ENCODE results near the gene RABGAP1L. TPM values are rescaled to one million over a fixed set of nuclear protein-coding genes. Genes with fewer than 3 reads are reported as not detected.

The RABGAP1L gene
- total RNA-seq, 1 donor, result 29.8 TPM

- TF ChIP-seq, protein P1, sequence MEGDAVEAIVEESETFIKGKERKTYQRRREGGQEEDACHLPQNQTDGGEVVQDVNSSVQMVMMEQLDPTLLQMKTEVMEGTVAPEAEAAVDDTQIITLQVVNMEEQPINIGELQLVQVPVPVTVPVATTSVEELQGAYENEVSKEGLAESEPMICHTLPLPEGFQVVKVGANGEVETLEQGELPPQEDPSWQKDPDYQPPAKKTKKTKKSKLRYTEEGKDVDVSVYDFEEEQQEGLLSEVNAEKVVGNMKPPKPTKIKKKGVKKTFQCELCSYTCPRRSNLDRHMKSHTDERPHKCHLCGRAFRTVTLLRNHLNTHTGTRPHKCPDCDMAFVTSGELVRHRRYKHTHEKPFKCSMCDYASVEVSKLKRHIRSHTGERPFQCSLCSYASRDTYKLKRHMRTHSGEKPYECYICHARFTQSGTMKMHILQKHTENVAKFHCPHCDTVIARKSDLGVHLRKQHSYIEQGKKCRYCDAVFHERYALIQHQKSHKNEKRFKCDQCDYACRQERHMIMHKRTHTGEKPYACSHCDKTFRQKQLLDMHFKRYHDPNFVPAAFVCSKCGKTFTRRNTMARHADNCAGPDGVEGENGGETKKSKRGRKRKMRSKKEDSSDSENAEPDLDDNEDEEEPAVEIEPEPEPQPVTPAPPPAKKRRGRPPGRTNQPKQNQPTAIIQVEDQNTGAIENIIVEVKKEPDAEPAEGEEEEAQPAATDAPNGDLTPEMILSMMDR (IDR thresholded peaks at IDR 0.05; ENCODE audit: insufficient read depth, low read depth, low read length), result no peak
Measured at GRCh38 chr1:174289644-174290310, 130.5 kb downstream of the RABGAP1L start.

DNA sequence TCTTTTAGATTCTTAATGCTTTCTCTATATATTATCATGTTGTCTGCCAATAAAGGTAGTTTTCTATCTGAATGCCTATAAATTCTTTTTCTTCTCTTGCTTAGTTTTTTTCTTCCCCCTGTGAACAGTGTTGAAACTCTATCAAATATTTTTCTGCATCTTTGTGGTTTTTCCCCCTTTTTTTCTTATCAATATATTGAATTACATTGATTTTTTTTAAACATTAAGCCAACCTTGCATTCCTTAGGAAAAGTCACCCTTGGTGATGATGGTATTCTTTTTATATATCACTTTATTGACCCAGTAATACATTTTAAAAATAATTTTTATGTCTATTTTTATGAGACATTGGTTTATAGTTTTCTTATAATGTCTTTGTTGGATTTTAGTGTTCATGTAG is 131.7 kb downstream of the RABGAP1L start:
- TF ChIP-seq, protein P1 (IDR thresholded peaks at IDR 0.05; ENCODE audit: insufficient read depth, low read depth, low read length), result no peak
- no peak overlapping the region for H3K4me3 ChIP-seq (ENCODE audit: low read depth, low read length)
- DNase-seq (ENCODE audit: low read depth), result no peak

More at GRCh38 chr1:174289644-174290310, 130.5 kb downstream of the RABGAP1L start:
- H3K4me3 ChIP-seq (ENCODE audit: low read depth, low read length), result no peak overlapping the region
- DNase-seq (ENCODE audit: low read depth), result no peak

- TF ChIP-seq, protein P1 (IDR thresholded peaks at IDR 0.05; ENCODE audit: insufficient read depth, low read depth, low read length), result no peak
- no peak for DNase-seq (ENCODE audit: low read depth)
- H3K4me3 ChIP-seq (ENCODE audit: low read depth, low read length), result no peak overlapping the region
Measured at GRCh38 chr1:174296309-174296708, 137.0 kb downstream of the RABGAP1L start.

DNA sequence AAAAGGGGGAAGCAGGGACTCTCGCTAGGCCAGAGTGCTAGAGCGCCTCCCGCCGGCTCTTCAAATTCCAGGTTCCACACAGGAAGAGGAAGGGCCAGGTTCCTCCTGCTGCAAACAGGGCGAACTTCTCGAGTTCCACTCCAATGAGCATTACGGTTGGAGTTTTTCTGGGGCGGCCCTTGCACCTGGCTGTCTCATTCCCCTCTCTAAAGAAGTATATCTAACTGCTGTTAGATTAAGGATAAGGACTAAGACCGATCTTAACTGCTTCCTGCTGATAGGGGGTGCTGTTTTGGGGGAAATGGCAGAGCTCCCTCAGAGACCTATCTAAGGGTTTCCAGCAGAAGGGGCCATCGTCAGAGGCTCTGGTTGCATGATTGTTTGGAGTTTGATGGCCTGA is 138.0 kb downstream of the RABGAP1L start:
- DNase-seq (ENCODE audit: low read depth), result no peak
- TF ChIP-seq, protein P1 (IDR thresholded peaks at IDR 0.05; ENCODE audit: insufficient read depth, low read depth, low read length), result no peak
- no peak overlapping the region for H3K4me3 ChIP-seq (ENCODE audit: low read depth, low read length)

DNA sequence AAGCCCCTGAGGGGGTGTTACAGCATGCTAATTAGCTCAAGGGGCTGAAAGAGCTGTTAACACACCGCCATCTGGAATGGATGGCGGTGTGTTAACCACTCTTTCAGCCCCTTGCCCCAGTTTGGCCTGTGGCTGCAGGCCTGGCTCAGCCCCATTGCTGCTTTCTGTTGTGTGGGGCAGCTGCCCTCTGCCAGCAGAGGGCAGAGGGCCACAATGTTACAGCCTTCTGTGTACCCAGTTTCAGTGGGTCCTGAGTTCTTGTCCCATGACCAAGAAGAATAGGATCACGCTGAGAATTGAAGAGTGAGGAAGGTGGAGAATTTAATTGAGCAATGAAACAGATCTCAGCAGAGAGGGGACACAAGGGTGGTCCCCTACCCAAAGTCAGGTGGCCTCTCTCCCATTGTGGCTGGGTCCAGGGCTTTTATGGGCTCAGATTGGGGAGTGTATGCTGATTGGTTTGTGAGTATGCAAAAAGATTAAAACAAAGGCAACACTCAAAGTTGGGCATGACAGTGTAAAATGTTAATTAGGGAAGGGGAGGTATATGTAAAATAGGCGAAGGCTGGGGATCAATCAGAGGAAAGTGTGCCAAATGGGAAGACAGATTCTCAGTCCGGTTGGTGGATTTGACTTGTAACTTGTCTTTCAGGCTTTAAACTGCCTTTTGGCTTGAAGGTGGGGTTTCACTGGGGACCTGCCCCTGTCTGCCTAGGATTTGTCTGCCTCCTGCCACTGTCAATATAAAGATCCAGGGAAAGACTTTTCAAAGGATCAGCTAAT is 142.2 kb downstream of the RABGAP1L start:
- TF ChIP-seq, protein P1 (IDR thresholded peaks at IDR 0.05; ENCODE audit: insufficient read depth, low read depth, low read length), result no peak
- no peak overlapping the region for H3K4me3 ChIP-seq (ENCODE audit: low read depth, low read length)

GRCh38 chr1:174308604-174309003 is 149.3 kb downstream of the RABGAP1L start:
- TF ChIP-seq, protein P1 (IDR thresholded peaks at IDR 0.05; ENCODE audit: insufficient read depth, low read depth, low read length), result no peak
- DNase-seq (ENCODE audit: low read depth), result peak; percentile 10
- no peak overlapping the region for H3K4me3 ChIP-seq (ENCODE audit: low read depth, low read length)

More for the DNA sequence above, 142.2 kb downstream of the RABGAP1L start:
- no peak for DNase-seq (ENCODE audit: low read depth)
